NCI-H2196 treated with DMSO at 0.1 percent for 48 hours (cell line): ENCODE results near the gene ABCA1.
A peak's percentile ranks its signal among the peaks of the same experiment; 100 is the strongest.

ENCODE experiments used
- DNase-seq: peaks from one replicate; lab custom pipeline; 2025; ENCODE audit not compliant: unreplicated experiment; lab: John Stamatoyannopoulos, UW

ABCA1 gene

DNA sequence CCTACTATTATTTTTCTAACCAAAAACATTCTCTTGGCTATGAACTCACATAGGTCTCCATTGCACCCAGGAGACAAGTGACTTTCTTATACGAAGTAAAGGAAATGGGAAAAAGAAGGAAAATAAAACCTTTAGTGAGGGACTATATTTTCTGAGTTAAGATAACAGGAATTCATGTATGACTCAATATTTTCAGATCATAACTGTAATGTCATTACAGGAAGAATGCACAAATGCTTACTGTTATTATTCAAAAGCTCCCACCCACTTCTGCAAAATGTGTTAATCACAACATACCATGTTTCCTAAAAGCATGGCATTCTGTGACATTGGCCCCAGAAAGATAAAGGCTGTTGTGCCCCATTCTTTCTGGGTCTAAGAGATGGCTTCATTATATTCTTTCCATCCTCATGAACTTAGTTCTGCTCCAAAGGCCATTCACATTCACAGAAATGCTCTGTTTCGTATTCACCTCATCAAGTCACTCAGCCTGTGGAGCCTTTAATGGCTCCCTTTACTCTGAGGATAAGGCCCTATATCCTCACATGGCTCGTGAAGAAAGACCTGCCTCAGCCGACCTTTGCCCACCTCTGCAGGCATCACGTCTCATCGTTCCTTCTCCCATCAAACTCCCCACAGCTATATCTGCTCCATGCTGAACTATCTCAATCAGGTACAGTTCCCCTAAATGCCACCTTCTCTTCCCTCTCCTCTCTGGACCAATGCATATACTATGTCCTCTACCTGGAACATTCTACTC lies 77.0 kb downstream of the ABCA1 start:
- no peak for DNase-seq

DNA sequence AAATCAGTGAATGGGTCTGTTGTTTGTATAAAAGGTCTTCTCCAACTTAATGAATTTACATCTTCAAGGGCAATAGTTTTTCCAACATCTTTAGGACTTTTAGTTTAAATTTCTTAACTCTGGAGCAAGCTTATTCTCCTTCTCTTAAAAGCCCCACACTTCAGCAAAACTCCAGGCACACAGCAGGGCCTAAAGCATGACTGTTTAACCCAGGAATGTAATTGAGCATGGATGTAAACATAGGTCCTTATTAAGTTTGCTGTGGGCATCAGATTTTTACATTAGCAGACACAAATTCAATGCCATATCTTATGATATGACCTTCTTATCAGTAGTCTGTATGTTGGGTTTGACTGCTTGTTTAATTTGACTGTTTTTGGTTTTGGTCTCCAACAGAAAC lies 78.9 kb downstream of the ABCA1 start:
- DNase-seq, result no peak

DNA sequence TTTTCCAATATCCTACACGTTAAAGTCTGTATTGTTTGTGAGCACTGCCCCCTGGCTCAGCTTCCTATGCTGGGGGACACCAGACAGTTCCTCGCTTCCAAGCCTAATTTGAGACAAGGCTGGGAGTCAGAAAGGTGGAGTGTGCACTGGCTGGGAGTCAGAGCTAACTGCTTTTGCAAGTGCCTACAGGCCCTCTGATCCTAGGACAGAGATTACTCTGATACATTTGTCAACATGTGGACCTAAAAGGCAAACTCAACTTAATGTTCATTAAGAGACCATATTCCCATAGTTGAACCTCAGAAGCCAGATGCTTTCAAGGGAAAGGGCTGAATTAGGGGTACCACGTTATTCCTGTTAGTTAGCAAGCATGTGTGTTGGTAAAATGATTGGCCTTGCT lies 83.2 kb downstream of the ABCA1 start:
- DNase-seq, result no peak

DNA sequence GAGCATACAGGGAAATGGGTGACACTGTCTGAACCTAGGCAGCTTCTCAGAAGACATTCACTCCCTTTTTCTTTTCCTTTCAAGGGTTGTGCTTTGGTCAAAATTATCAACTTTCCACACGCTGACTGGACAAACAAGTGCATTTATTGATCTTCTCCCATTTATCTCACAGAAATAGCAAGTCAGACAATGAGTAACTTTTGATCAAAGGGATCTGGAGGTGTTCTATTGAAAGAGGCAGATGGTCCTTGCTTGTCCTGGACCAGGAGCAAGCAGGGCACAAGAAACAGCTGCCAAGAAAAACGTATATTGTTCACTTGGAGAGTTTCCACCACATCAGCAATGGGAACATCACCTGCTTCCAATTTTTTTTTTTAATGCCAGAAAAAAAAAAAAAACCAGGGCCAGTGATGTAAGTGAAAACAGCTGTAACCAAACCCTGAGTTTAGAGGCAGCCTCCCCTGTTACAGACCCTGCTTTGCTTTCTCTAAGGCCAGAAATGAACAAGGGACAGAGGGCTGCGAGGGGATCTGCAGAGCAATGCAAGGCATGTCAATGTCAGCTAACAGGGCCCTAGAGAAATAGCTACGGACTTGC lies 84.2 kb downstream of the ABCA1 start:
- DNase-seq, result no peak

DNA sequence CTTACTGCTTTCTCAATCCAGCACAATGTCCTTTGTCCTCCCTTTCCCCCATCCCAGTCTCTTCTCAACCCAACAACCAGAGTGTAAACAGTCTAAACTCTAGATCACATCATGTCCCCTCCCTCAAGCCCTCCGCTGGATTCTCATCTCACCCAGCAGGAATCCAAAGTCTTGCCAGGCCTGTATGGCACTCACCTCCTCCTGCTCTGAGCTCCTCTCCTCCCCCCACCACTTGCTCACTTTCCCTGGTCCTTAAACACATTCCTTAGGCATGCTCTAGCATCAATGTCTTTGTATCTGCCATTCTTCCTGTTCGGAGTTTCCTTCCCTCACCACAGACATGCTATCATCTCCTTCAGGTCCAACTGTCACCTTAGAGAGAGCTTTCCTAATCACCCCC lies 85.3 kb downstream of the ABCA1 start:
- no peak for DNase-seq

DNA sequence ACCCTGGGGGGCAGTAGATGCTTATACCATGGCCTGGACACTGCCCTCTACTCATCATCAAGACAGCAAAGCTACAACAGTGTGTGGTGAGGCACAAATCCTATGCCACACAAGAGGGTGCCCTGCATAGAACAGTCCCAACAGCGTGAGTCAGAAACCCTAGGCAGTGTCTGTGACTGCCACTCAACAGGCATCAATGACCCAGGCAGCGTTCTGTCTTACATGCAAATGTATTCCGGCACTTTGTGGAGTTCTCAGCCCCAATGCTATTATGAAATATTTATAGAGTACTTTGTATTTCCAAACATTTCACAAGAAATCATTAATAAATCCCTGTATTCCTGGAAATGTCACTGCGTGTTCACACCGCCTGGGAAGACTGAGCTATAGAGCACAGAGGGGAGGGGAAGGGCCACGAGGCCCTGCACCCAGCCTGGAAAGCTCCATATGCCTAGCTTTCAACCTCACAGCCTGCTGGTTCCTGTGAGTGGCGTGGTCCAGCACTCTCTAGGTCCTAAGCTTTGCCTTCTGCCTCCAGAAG lies 86.3 kb downstream of the ABCA1 start:
- DNase-seq, result no peak

DNA sequence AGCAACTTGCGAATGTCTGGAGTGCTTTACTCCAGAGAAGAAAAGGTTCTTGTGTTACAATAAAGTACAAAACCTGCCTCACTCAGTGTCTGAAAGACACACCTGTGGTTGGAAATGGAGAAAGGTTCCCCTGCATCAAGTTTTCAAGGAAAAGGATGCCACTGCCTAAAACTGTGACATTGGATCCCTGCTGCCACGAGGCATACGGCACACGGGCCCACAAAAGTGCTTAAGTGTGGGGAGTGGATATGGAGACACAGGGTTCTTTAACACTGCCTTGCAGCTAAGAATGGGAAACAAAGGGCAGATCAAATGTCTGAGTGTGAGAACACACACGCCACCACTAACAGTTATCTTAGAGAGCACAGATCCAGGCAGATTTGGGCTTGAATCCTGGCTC lies 89.0 kb downstream of the ABCA1 start:
- no peak for DNase-seq

DNA sequence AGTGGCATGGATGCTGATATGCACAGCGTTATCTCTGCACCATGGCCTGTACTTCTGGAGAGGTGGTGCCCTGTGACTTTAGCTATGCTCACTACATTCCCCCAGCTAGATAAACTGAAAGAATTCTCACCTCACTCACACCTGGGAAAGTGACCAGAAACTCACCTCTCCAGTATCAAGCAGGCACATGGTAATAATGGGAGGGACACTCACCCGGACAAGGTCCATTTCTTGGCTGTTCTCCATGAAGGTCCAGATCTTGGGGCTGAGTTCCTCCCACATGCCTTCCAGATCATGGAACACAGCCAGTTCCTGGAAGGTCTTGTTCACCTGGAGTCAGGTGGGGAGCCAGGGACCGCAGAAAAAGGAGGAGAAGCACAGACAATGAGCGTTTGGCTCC lies 91.2 kb downstream of the ABCA1 start:
- no peak for DNase-seq

DNA sequence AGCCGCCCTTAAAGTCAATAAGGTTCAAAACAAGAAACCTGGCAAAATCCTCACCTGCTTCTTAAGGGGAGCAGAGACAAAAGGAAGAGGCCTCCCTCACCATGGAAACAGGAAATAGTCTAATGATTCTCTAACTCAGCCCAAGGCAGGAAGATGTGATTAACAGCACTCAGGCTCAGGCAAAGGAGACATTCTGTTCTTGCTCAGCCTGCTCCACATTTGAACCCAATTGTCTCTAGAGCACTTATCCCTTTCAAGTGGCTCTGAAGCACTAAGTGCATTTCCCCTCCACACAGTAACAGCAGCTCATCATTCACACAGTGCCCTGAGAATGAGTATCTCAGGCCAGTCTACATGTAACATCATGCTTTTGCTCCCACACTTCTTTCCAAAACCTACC lies 91.7 kb downstream of the ABCA1 start:
- DNase-seq, result peak; percentile 15

DNA sequence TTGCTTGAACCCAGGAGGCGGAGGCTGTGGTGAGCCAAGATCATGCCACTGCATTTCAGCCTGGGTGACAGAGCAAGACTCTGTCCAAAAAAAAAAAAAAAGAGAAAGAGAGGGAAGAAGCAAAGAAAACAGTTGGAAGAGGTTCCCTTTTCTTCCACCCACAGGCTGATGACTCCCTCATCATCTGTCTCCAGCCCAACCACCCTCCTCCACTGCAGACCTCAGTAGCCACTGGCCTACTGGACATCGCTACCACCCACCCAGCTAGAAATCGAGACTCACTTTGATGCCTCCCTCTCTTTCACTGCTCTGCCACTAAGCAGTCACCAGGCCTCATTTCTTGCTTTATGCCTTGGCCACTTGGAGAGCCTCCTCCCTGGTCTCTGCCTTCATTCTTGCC lies 92.8 kb downstream of the ABCA1 start:
- no peak for DNase-seq

DNA sequence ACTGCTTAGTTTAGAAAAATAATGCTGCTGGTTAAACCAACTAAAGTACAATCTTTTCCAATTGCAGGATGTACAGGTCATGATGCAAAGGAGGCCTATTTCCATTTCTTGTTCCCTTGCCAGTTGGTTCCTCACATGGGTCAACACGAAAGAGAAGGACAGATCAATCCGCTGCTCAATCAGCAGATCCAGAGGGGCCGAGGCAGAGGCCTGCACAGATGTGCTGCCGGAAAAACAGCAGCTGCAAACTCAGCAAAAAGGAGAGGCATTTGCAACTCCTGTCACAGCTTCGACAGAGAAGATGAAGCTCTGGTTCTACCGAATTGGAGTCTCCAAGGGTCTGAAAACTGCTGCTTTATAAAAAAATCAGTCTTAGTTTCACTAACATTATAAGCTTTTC lies 94.3 kb downstream of the ABCA1 start:
- DNase-seq, result no peak

DNA sequence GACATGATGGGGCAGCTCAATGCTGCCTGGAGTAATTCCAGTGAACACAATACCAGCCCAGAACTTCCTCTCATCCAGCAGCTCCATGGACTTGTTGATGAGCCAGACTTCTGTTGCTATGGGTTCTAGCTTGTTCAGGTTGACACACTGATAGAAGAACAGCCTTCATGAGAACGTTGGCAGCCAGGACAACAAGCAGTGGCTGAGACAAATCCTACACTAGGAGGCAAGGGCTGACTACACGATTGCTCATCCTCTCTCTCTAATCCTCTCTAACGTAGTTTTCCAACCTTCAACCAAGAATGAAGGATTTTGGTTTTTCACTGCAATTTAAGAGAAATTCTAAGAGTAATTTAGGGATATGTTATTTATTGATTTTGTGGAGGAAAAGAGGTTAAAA lies 96.3 kb downstream of the ABCA1 start:
- no peak for DNase-seq

DNA sequence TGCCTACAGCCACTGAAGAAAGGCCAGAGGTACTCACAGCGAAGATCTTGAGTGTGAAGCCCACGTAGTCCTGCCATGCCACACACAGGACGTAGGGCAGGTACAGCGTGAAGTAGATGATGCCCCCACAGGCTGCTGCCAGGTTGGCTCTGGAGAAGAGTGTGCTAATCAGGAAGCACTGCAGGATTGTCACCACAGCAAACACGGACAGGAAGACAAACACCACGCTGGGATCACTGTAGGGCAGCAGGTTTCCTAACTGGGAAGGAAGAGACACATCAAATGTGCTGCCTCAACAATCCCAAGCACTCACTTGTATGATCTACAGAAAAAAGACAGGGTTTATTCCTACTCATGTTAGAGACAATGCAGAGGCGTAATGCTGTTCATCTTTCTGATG lies 101.0 kb downstream of the ABCA1 start:
- no peak for DNase-seq

DNA sequence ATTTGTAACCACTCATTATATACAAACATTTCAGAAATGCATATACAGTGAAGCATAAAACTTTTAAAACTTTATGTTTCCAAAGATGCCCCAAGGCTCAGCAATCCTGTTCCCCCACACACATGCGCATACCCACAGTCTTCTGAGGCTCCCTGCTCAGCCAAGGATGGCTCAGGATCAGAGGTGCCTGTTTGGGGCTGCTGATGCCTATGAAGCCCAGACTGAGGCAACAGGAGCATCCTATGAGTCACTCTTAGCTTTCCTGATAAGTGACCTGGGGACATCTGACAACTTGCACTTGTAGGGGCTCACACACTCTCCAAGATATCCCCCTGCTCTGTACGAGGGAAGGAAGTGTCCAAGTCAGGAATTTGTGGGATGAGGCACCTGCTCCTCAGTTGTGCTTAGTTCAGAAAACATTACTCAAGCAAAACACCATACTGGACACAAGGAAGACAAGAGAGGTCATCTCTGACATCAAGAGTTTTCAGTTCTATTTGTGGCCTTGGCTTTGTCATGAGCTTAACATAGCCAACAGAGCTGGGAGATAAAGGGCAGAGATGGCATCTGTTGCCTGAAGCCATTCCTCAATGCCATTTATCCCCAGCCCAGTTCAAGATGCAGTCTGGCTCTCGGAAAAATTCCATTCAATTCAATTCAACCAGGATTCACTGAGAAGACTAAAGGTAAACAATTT lies 101.7 kb downstream of the ABCA1 start:
- DNase-seq, result no peak

DNA sequence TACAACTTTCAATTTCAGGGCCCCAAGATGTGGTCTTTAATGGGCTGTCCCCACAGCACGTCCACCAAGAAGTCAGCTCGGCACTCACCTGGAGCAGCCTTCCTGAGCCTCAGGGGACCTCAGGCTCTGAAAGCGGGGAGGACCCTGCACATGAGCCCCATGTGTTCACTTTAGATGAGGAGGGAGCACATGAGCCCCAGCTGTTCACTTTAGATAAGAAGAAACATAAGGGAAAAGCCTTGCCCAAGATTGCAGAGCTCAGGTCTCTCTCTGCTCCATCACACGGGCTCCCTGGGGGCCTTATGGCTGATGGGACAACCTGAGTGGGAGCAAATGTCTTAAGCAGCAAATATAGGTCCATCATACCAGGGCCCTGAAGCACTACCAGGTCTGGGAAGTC lies 107.6 kb downstream of the ABCA1 start:
- DNase-seq, result no peak

DNA sequence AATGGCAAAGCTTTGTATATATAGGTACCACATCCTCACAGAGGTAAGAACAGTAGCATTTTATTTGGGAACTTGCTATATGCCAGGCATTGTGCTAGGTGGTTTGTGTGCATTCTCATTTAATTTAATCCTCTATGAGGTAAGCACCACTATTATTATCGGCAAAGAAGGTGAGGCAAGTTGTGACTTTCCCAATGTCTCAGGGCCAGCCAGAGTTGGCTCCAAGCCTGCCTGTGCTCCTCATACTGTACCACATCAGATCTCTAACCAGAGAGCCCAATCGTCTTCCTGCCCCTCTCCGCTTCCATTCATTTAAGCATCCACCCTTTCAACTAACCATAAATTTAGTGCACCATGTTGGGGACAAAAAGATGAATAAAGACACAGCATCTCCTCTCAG lies 108.9 kb downstream of the ABCA1 start:
- no peak for DNase-seq

DNA sequence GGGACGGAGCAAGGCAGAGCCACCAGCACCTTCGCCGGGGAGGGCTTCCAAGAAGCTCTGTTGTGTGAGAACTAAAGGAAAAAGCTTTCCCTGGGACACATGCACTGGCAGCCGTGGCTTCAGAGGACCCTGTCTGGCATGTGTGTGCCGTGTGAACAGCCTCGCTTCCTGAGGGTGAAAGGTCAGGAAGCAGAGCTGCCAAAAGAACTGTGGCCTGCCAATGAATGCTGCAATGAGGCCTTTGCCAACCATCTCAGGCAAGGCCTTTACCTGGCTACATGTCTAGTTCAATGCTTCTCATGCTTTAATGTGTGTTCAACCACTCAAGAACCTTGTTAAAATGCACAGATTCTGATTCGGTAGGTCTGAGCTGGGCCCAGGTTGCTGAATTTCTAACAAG lies 110.5 kb downstream of the ABCA1 start:
- DNase-seq, result no peak

DNA sequence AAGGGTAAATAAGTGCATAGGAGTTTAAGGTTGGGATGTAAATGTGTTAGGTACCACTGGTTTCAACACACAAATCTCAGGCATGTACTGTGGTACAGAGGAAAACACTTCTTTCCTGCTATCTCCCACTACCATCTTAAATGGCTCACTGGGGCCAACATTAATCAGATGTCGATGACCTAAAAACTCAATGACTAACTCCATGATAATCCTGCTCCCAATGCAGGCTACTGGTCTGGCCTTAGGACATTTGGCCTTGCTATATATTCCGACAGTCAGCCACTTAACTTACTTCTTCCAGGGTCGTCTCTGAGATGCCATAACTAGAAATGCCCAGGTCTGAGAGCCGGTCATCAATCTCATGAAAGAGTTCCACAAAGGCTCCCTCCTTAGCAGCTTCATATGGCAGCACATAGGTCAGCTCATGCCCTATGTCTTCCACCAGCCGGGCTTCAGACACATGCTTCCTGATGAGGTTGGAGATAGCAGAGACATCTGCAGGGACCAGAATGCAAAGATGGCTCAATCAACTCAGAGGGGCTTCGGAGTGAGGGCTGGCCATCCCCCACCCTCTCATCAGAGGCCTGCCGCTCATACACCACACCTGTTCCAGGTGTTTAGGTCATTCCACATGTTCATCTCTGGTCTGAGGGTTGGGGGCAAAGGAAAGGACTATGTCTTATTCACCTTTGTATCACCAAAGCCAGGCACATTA lies 111.9 kb downstream of the ABCA1 start:
- no peak for DNase-seq

DNA sequence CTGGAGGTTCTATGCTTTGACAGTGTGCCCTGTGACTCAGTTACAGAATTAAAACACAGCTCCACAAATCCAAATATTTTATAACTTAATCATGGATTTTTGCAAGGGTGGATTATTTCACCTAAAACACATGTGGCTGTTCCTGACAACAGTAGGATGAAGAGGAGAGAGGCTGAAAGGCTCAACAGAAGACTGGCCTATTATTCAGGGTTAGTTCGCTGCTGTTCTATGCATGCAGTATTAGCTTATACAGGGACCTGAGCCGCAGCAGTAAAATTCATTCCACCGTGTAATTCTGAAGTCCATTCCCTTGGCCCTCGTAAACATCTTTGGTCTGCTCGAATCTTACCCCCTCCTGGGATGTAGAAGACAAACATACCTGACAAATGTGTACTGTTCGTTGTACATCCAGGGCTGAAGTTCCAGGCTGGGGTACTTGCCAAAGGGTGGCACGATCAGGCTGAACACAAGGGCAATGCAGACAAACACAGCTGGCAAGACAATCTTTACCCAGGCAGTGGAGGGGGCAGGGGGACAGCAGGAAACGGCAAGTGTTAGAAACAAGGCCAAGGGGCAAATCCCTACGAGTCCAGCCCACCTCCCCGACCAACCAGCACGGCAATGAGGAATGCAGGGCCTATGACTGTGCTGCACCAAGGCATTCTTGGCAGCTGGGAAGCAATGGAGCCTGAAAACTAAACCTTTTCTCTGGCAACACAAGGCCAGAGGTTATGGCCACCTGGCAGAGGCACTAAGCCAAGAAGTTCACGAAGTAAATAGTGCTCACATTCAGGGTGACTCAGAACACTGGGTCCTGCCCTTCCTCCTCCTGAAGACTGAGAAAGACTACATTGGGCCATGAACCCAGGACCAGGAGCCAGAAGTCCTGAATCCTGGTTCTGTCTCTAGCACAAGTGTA lies 117.3 kb downstream of the ABCA1 start:
- DNase-seq, result peak; percentile 80

DNA sequence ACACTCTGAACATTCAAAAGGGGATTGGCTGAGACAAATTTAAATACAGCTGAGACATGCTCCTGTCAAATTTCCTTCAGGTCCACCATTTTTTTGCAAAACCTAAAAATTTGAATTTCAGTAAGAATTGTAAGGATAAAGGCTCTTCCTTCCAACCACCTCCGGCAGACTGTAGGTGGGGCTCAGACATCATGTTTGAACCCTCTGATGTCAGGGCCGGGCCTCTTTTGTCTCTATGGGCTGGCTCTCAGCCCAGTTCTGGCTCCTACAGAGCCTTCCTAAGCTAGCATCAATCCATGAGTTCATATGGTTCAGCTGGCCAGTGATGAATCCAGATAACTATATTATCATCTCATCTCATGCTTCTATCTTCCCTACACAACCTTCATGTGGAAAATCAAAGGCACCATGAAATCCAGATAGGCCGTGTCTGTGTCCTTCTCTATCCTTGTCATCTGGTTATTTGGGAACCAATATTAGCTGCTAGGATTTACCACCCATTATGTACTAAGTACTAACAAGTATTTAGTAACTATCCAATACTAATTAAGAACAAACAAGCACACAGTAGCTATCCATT lies 119.8 kb downstream of the ABCA1 start:
- DNase-seq, result peak; percentile 52
